CD14-positive monocyte (primary cell): ENCODE data around the gene BLOC1S3. TPM values are rescaled to one million over a fixed set of nuclear protein-coding genes. Genes with fewer than 3 reads are reported as not detected.

Source experiments
- DNase-seq, 3 donors: peaks; one replicate each; pipeline ENCODE4 v3.0.0-alpha.2; 2011 to 2022
- H2AFZ ChIP-seq: 2 replicates; pipeline ENCODE4 v1.6.0; 2012; ENCODE audit warnings: mild to moderate bottlenecking, low read depth, low read length, inconsistent platforms; ENCODE audit not compliant: insufficient read depth, poor library complexity, severe bottlenecking
- H3K27ac ChIP-seq, 2 donors: 1 replicate in 1 of 2; 2 replicates in 1 of 2; pipeline ENCODE4 v1.5.1; 2012 to 2013; ENCODE audit warnings: low read length in 2 of 2, control low read depth in 1 of 2, inconsistent platforms in 1 of 2, low read depth in 1 of 2, mild to moderate bottlenecking in 1 of 2
- H3K27me3 ChIP-seq, 2 donors: one replicate each; pipeline versions ENCODE4 v1.6.0 to v1.6.1; 2011 to 2013; ENCODE audit warnings: low read length in 2 of 2; ENCODE audit not compliant: control insufficient read depth in 2 of 2, insufficient read depth in 2 of 2
- H3K36me3 ChIP-seq, 2 donors: replicated peaks in 1 of 2; 1 replicate in 1 of 2; 2 replicates in 1 of 2; pipeline versions ENCODE4 v1.5.1 to v1.6.1; 2012 to 2013; ENCODE audit warnings: low read length in 2 of 2, control low read depth in 1 of 2, inconsistent platforms in 1 of 2, mild to moderate bottlenecking in 1 of 2; ENCODE audit not compliant: insufficient read depth in 2 of 2, control insufficient read depth in 1 of 2
- H3K4me1 ChIP-seq, 2 donors: 1 replicate in 1 of 2; 2 replicates in 1 of 2; pipeline versions ENCODE4 v1.5.1 to v1.6.1; 2012 to 2013; ENCODE audit warnings: low read length in 2 of 2, control low read depth in 1 of 2, inconsistent platforms in 1 of 2, mild to moderate bottlenecking in 1 of 2, moderate library complexity in 1 of 2; ENCODE audit not compliant: insufficient read depth in 2 of 2, control insufficient read depth in 1 of 2
- H3K4me2 ChIP-seq: replicated peaks from 2 replicates; pipeline ENCODE3; 2012; ENCODE audit warnings: low read length, moderate library complexity, mild to moderate bottlenecking; ENCODE audit not compliant: poor library complexity, severe bottlenecking; ENCODE audit errors: extremely low read depth
- H3K4me3 ChIP-seq, 3 experiments: fragments of 200-600 bp in 1 of 3; sonication (generic) in 1 of 3; replicated peaks in 1 of 3; 1 replicate in 2 of 3; 2 replicates in 1 of 3; pipeline ENCODE4 v1.5.1; 2011 to 2013; ENCODE audit warnings: low read length in 3 of 3, mild to moderate bottlenecking in 3 of 3, control low read depth in 2 of 3, low read depth in 2 of 3, inconsistent platforms in 1 of 3, moderate library complexity in 1 of 3
- H3K79me2 ChIP-seq: 2 replicates; pipeline ENCODE4 v1.6.0; 2012; ENCODE audit warnings: mild to moderate bottlenecking, control low read depth, inconsistent platforms, low read length, moderate library complexity; ENCODE audit not compliant: insufficient read depth
- H3K9ac ChIP-seq: 2 replicates; pipeline ENCODE4 v1.6.0; 2017; ENCODE audit warnings: low read length, mild to moderate bottlenecking; ENCODE audit not compliant: insufficient read depth, poor library complexity, severe bottlenecking
- H3K9me3 ChIP-seq, 2 donors: replicated peaks in 1 of 2; 1 replicate in 1 of 2; 2 replicates in 1 of 2; pipeline versions ENCODE4 v1.5.1 to v1.6.1; 2012 to 2013; ENCODE audit warnings: low read length in 2 of 2, control low read depth in 1 of 2; ENCODE audit not compliant: control insufficient read depth in 1 of 2, insufficient read depth in 1 of 2
- H4K20me1 ChIP-seq: 2 replicates; pipeline ENCODE4 v1.6.0; 2012; ENCODE audit warnings: mild to moderate bottlenecking, low read length, control low read depth, moderate library complexity; ENCODE audit not compliant: insufficient read depth
- H3K27ac Mint-ChIP-seq, 7 donors: one replicate each; pipeline ENCODE4 v1.8.0; 2020; ENCODE audit warnings: mild to moderate bottlenecking in 7 of 7, mixed read lengths in 7 of 7, moderate library complexity in 6 of 7, inconsistent platforms in 2 of 7
- H3K27me3 Mint-ChIP-seq, 3 donors: one replicate each; pipeline ENCODE4 v1.8.0; 2021 to 2022; ENCODE audit warnings: low read depth in 3 of 3, mild to moderate bottlenecking in 3 of 3, mixed read lengths in 3 of 3, moderate library complexity in 3 of 3, inconsistent platforms in 1 of 3
- H3K36me3 Mint-ChIP-seq, 2 donors: one replicate each; pipeline ENCODE4 v1.8.0; 2020; ENCODE audit warnings: mixed read lengths in 2 of 2, inconsistent platforms in 1 of 2, mild to moderate bottlenecking in 1 of 2
- H3K4me1 Mint-ChIP-seq: one replicate; pipeline ENCODE4 v1.8.0; 2020; ENCODE audit warnings: mild to moderate bottlenecking, mixed read lengths
- H3K4me3 Mint-ChIP-seq, 2 donors: one replicate each; pipeline ENCODE4 v1.8.0; 2020; ENCODE audit warnings: mild to moderate bottlenecking in 2 of 2, mixed read lengths in 2 of 2, moderate library complexity in 1 of 2
- H3K9me3 Mint-ChIP-seq, 7 donors: one replicate each; pipeline ENCODE4 v1.8.0; 2020 to 2022; ENCODE audit warnings: mixed read lengths in 7 of 7, mild to moderate bottlenecking in 6 of 7, moderate library complexity in 6 of 7, inconsistent platforms in 2 of 7
- WGBS: methylation state at CpG from one replicate; pipeline ENCODE4 v1.1.5; 2013; ENCODE audit warnings: missing lambda C conversion rate; ENCODE audit not compliant: insufficient coverage; 5-methylcytosine and 5-hydroxymethylcytosine counted together
- intact Hi-C, 2 donors: fragments of 100-400 bp; cut with micrococcal nuclease; formaldehyde crosslinking; loops; one replicate each; pipeline versions ENCODE4 v1.15.0 to v1.15.1; 2023
- polyA plus RNA-seq, 3 donors: library from polyadenylated mRNA; depleted of rRNA in 1 of 3; unstranded in 2 of 3; stranded (reverse) in 1 of 3; fragments of 300-500 nt in 2 of 3; fragments of >200 nt in 1 of 3; fragmentation: Illumina TruSeq in 2 of 3; gene quantifications; 1 replicate in 2 of 3; 2 replicates in 1 of 3; pipeline ENCODE4 v1.2.3, GENCODE V29; 2012 to 2021
- TF ChIP-seq, protein P1 (sequence below): fragments of 200-600 bp; IDR thresholded peaks from one replicate; pipeline ENCODE4 v1.8.0; 2022; ENCODE audit warnings: antibody characterized with exemption, mild to moderate bottlenecking

The BLOC1S3 gene
- polyA plus RNA-seq, 3 donors, result 2.9 to 6.7 (median 4.7) TPM

GRCh38 chr19:45179072-45179891 is 698 bp downstream of the BLOC1S3 start:
- Mint-ChIP-seq H3K36me3 (peaks cover 17 to 26% of the 10 kb centered on the region in 2 donors), H3K4me3 (peak overlapping the region; percentile 88 to 96), H3K27me3 (no peaks in the 10 kb centered on the region), H3K9me3 (peaks cover 0 to 2% (median 0%) of the 10 kb centered on the region in 7 donors), H3K4me1 (peaks cover 54% of the 10 kb centered on the region), H3K27ac (peak overlapping the region; percentile 95 to 100 (median 98))
- peaks cover 46 to 61% of the 10 kb centered on the region in 2 donors for H3K4me1 ChIP-seq
- peak overlapping the region; percentile 77 for H3K4me2 ChIP-seq
- H3K9ac ChIP-seq, result peak overlapping the region; percentile 87
- peaks cover 46% of the 10 kb centered on the region for H3K79me2 ChIP-seq
- H3K9me3 ChIP-seq, result no peaks in the 10 kb centered on the region
- DNase-seq, result peak; percentile 8 to 33 (median 26)
- peak overlapping the region; percentile 85 for H2AFZ ChIP-seq
- WGBS, result 6% methylated on average over 95 of the region's 97 CpGs
- peaks cover 3 to 7% of the 10 kb centered on the region in 2 donors for H3K36me3 ChIP-seq
- peak overlapping the region; percentile 69 to 92 (median 82) for H3K4me3 ChIP-seq
- peak overlapping the region; percentile 92 to 96 for H3K27ac ChIP-seq
- H3K27me3 ChIP-seq, result no peaks in the 10 kb centered on the region
- intact Hi-C loops, result loop anchor here in 1 of 2 donors (5.0 kb wide), 2 partner anchors 87 to 102 kb away; partner anchors contain the start of genes GEMIN7, PPP1R37 and ZNF296
- TF ChIP-seq, protein P1, sequence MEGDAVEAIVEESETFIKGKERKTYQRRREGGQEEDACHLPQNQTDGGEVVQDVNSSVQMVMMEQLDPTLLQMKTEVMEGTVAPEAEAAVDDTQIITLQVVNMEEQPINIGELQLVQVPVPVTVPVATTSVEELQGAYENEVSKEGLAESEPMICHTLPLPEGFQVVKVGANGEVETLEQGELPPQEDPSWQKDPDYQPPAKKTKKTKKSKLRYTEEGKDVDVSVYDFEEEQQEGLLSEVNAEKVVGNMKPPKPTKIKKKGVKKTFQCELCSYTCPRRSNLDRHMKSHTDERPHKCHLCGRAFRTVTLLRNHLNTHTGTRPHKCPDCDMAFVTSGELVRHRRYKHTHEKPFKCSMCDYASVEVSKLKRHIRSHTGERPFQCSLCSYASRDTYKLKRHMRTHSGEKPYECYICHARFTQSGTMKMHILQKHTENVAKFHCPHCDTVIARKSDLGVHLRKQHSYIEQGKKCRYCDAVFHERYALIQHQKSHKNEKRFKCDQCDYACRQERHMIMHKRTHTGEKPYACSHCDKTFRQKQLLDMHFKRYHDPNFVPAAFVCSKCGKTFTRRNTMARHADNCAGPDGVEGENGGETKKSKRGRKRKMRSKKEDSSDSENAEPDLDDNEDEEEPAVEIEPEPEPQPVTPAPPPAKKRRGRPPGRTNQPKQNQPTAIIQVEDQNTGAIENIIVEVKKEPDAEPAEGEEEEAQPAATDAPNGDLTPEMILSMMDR, result no peak
- peaks cover 35% of the 10 kb centered on the region for H4K20me1 ChIP-seq

DNA sequence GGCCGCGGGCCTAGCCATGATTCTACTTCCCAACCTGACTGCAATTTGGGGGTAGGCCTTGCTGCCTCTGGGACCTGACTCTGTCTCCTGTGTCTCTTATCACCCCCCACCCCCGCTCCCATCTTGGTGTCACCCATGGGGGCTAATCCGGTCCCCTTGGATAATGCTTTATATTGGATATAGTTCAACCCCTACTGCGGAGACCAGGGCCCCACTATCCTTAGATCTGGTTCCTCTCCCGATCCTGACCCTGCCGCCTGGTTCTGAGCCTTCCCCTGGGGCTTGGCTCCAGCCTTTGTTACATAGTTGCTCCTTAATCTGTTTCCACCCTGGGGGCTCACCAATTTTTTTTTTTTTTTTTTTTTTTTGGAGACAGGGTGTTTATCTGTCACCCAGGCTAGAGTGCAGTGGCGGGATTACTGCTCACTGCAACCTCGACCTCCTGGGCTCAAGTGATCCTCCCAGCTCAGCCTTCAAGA is 1.3 kb downstream of the BLOC1S3 start:
- DNase-seq, result no peak
- H3K9ac ChIP-seq, result peak overlapping the region; percentile 87
- no peaks in the 10 kb centered on the region for H3K9me3 ChIP-seq
- peaks cover 17 to 26% of the 10 kb centered on the region in 2 donors for H3K36me3 Mint-ChIP-seq
- no peaks in the 10 kb centered on the region for H3K27me3 Mint-ChIP-seq
- H4K20me1 ChIP-seq, result peaks cover 36% of the 10 kb centered on the region
- peak overlapping the region; percentile 37 to 92 (median 69) for H3K4me3 ChIP-seq
- peak overlapping the region; percentile 85 for H2AFZ ChIP-seq
- H3K9me3 Mint-ChIP-seq, result peaks cover 0 to 2% (median 0%) of the 10 kb centered on the region in 7 donors
- H3K4me2 ChIP-seq, result peak overlapping the region; percentile 77
- peaks cover 61% of the 10 kb centered on the region for H3K4me1 Mint-ChIP-seq
- intact Hi-C loops, result loop anchor here in 1 of 2 donors (5.0 kb wide), 2 partner anchors 88 to 103 kb away; partner anchors contain the start of genes GEMIN7, PPP1R37 and ZNF296
- H3K79me2 ChIP-seq, result peaks cover 46% of the 10 kb centered on the region
- no peaks in the 10 kb centered on the region for H3K27me3 ChIP-seq
- peak overlapping the region in 1 of 2 donors; percentile 96 for H3K27ac ChIP-seq
- TF ChIP-seq, protein P1, result no peak
- H3K36me3 ChIP-seq, result peaks cover 3 to 7% of the 10 kb centered on the region in 2 donors
- 84% methylated on average over 3 of the region's 9 CpGs for WGBS
- peak overlapping the region in 2 of 7 donors; percentile 30 to 60 for H3K27ac Mint-ChIP-seq
- H3K4me3 Mint-ChIP-seq, result peak overlapping the region; percentile 74 to 81
- H3K4me1 ChIP-seq, result peaks cover 52 to 67% of the 10 kb centered on the region in 2 donors
